ENCODE results near the gene ALDH18A1.

GRCh38 chr10:95572131-95572820 lies 84.2 kb downstream of the ALDH18A1 start:
- TF ChIP-seq EZH2 (IDR thresholded peaks at IDR 0.05; ENCODE audit: borderline replicate concordance, insufficient read depth, low read depth, low read length, poor library complexity, severe bottlenecking) = no peak
- no peak for TF ChIP-seq CTCF (IDR thresholded peaks at IDR 0.05)

All from B cell (primary cell).